ENCODE results near the gene C1orf198.

The C1orf198 gene

GRCh38 chr1:230836793-230837192 lies 31.5 kb downstream of the C1orf198 start:
- no peak for DNase-seq (ENCODE audit: low read depth)
- no peak for TF ChIP-seq CTCF (conservative IDR thresholded peaks at IDR 0.05; ENCODE audit: control insufficient read depth, insufficient read depth, low read depth, low read length)
- no peak overlapping the region for H3K4me3 ChIP-seq (ENCODE audit: control insufficient read depth, low read depth, low read length)

GRCh38 chr1:230836347-230836746 lies 32.0 kb downstream of the C1orf198 start:
- no peak overlapping the region for H3K4me3 ChIP-seq (ENCODE audit: control insufficient read depth, low read depth, low read length)
- TF ChIP-seq CTCF (conservative IDR thresholded peaks at IDR 0.05; ENCODE audit: control insufficient read depth, insufficient read depth, low read depth, low read length) = no peak
- no peak for DNase-seq (ENCODE audit: low read depth)

- no peak for TF ChIP-seq CTCF (conservative IDR thresholded peaks at IDR 0.05; ENCODE audit: control insufficient read depth, insufficient read depth, low read depth, low read length)
- no peak for DNase-seq (ENCODE audit: low read depth)
- no peak overlapping the region for H3K4me3 ChIP-seq (ENCODE audit: control insufficient read depth, low read depth, low read length)
Measured at GRCh38 chr1:230834292-230834691, 34.0 kb downstream of the C1orf198 start.

- no peak for DNase-seq (ENCODE audit: low read depth)
- no peak overlapping the region for H3K4me3 ChIP-seq (ENCODE audit: control insufficient read depth, low read depth, low read length)
- TF ChIP-seq CTCF (conservative IDR thresholded peaks at IDR 0.05; ENCODE audit: control insufficient read depth, insufficient read depth, low read depth, low read length) = no peak
Measured at GRCh38 chr1:230833511-230833910, 34.8 kb downstream of the C1orf198 start.

- H3K4me3 ChIP-seq (ENCODE audit: control insufficient read depth, low read depth, low read length) = no peak overlapping the region
- peak; percentile 73 for DNase-seq (ENCODE audit: low read depth)
- no peak for TF ChIP-seq CTCF (conservative IDR thresholded peaks at IDR 0.05; ENCODE audit: control insufficient read depth, insufficient read depth, low read depth, low read length)
Measured at GRCh38 chr1:230832476-230832875, 35.8 kb downstream of the C1orf198 start.

- DNase-seq (ENCODE audit: low read depth) = peak; percentile 49
- no peak for TF ChIP-seq CTCF (conservative IDR thresholded peaks at IDR 0.05; ENCODE audit: control insufficient read depth, insufficient read depth, low read depth, low read length)
- no peak overlapping the region for H3K4me3 ChIP-seq (ENCODE audit: control insufficient read depth, low read depth, low read length)
Measured at GRCh38 chr1:230831771-230832170, 36.5 kb downstream of the C1orf198 start.

- no peak for TF ChIP-seq CTCF (conservative IDR thresholded peaks at IDR 0.05; ENCODE audit: control insufficient read depth, insufficient read depth, low read depth, low read length)
- no peak overlapping the region for H3K4me3 ChIP-seq (ENCODE audit: control insufficient read depth, low read depth, low read length)
- no peak for DNase-seq (ENCODE audit: low read depth)
Measured at GRCh38 chr1:230828421-230828820, 39.9 kb downstream of the C1orf198 start.
